Activated naive CD8-positive, alpha-beta T cell treated with anti-CD3 and anti-CD28 coated beads, Interleukin-2, amount 10 ng/mL, durations not matched to agents 7 days and 5 days (primary cell): ENCODE measurements around the gene LST1. TPM values are rescaled to one million over a fixed set of nuclear protein-coding genes. Genes with fewer than 3 reads are reported as not detected.

Source experiments
- ATAC-seq: fragments of 150-1000 bp; cut with Tn5 transposase; one replicate; pipeline ENCODE4 v1.10.0; 2021; ENCODE audit warnings: low read depth, moderate library complexity
- POLR2A ChIA-PET: fragments of 350-600 bp; sonication (Branson Sonifier 250); formaldehyde crosslinking; loops from one replicate; lab custom pipeline; 2021; ENCODE audit warnings: antibody characterized with exemption; lab: Charles Lee
- DNase-seq: peaks from one replicate; pipeline ENCODE4 v3.0.0; 2021
- H3K27ac Mint-ChIP-seq: one replicate; pipeline ENCODE4 v1.8.0; 2022; ENCODE audit warnings: mild to moderate bottlenecking, mixed read lengths
- H3K27me3 Mint-ChIP-seq: one replicate; pipeline ENCODE4 v1.8.0; 2022; ENCODE audit warnings: mild to moderate bottlenecking, moderate library complexity, mixed read lengths
- H3K36me3 Mint-ChIP-seq: one replicate; pipeline ENCODE4 v1.8.0; 2021; ENCODE audit warnings: mild to moderate bottlenecking, mixed read lengths
- H3K4me1 Mint-ChIP-seq: one replicate; pipeline ENCODE4 v1.8.0; 2021; ENCODE audit warnings: mixed read lengths
- H3K4me3 Mint-ChIP-seq: one replicate; pipeline ENCODE4 v1.8.0; 2022; ENCODE audit warnings: mild to moderate bottlenecking, moderate library complexity, mixed read lengths
- H3K9me3 Mint-ChIP-seq: one replicate; pipeline ENCODE4 v1.8.0; 2021; ENCODE audit warnings: mixed read lengths
- microRNA-seq: library from miRNA; unstranded; fragments of <30 nt; microRNA quantifications from one replicate; pipeline ENCODE4 v1.2.0, GENCODE V29; 2022
- total RNA-seq, 2 experiments: library from RNA; stranded (reverse); gene quantifications; one replicate each; pipeline ENCODE4 v1.2.3, GENCODE V29; 2021

The LST1 gene
- total RNA-seq, 2 experiments from 2014 or later, result 91.8 to 105 TPM

DNA sequence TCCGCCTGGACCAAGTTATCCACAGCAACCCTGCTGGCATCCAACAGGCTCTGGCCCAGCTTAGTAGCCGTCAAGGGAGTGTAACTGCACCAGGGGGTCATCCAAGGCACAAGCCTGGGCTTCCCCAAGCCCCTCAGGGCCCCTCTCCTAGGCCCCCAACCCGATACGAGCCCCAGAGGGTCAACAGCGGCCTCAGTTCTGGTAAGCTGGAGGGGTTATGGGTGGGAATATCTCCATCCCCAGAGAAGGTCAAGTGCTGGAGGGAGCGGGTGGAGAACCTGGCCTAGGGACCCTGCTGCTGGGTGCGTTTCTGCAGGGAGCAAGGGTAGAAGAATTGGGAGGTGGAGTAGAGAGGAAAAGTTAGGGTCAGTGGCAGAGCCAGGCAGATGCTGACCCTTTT, 47.4 kb downstream of the LST1 start:
- H3K4me1 Mint-ChIP-seq, result peaks cover 1% of the 10 kb centered on the region
- H3K27me3 Mint-ChIP-seq, result no peaks in the 10 kb centered on the region
- peaks cover 35% of the 10 kb centered on the region for H3K36me3 Mint-ChIP-seq
- DNase-seq (no peak), ATAC-seq (no peak)
- POLR2A ChIA-PET, result interaction anchor here (1.0 kb wide), 1 partner anchor 13 kb away, joined by 7 read pairs; the partner anchor contains the start of gene PRRC2A
- no peak overlapping the region for H3K4me3 Mint-ChIP-seq
- H3K27ac Mint-ChIP-seq, result no peak overlapping the region
- no peaks in the 10 kb centered on the region for H3K9me3 Mint-ChIP-seq

DNA sequence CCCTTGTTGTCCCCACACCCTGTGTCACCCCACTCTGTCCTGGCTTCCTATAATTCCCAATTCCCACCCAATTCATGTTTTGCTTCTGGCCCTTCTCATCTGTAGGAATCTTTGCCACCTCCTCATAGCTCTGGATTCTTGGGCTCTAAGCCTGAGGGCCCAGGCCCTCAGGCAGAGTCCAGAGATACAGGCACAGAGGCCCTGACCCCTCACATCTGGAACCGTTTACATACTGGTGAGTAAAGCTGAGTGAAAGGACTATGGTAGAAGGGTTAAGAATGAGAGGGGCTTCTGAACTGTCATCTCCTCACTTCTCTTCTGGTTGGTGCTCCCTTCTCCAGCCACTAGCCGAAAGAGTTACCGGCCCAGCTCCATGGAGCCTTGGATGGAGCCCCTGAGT, 48.1 kb downstream of the LST1 start:
- H3K4me3 Mint-ChIP-seq, result no peak overlapping the region
- no peaks in the 10 kb centered on the region for H3K27me3 Mint-ChIP-seq
- no peak for ATAC-seq
- peaks cover 1% of the 10 kb centered on the region for H3K4me1 Mint-ChIP-seq
- H3K27ac Mint-ChIP-seq, result no peak overlapping the region
- H3K36me3 Mint-ChIP-seq, result peaks cover 35% of the 10 kb centered on the region
- POLR2A ChIA-PET, result interaction anchor here (1.0 kb wide), 1 partner anchor 13 kb away, joined by 7 read pairs; the partner anchor contains the start of gene PRRC2A
- no peak for DNase-seq
- no peaks in the 10 kb centered on the region for H3K9me3 Mint-ChIP-seq

DNA sequence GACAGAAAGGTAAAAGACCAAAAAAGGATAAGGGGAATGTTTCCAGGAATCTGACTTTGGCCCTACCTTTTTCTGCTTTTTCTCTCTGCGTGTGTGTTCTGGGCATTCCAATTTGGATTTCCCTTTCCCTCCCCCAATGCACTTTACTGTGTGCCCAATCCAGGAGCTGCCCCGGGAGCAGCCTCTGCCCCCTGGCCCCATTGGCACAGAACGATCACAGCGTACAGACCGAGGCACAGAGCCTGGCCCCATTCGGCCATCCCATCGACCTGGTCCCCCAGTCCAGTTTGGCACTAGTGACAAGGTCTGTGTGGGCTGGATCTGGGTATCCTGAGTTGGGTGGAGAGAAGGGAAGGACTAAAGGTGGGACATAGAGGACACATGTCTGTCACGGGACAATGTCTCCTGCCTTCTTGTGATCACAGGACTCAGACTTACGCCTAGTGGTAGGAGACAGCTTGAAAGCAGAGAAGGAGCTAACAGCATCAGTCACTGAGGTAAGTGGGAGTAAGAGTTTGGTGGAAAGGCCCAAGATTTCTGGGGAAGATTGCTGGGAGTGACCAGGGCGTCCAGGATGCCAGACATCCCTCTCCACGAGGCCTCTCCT, 49.0 kb downstream of the LST1 start:
- DNase-seq, result no peak
- Mint-ChIP-seq H3K27ac (no peak overlapping the region), H3K4me1 (peaks cover 6% of the 10 kb centered on the region), H3K36me3 (peaks cover 30% of the 10 kb centered on the region), H3K9me3 (no peaks in the 10 kb centered on the region), H3K4me3 (no peak overlapping the region), H3K27me3 (no peaks in the 10 kb centered on the region)
- POLR2A ChIA-PET, result interaction anchor here (1.0 kb wide), 1 partner anchor 8 kb away, joined by 3 read pairs; no protein-coding TSS in a partner anchor
- no peak for ATAC-seq

DNA sequence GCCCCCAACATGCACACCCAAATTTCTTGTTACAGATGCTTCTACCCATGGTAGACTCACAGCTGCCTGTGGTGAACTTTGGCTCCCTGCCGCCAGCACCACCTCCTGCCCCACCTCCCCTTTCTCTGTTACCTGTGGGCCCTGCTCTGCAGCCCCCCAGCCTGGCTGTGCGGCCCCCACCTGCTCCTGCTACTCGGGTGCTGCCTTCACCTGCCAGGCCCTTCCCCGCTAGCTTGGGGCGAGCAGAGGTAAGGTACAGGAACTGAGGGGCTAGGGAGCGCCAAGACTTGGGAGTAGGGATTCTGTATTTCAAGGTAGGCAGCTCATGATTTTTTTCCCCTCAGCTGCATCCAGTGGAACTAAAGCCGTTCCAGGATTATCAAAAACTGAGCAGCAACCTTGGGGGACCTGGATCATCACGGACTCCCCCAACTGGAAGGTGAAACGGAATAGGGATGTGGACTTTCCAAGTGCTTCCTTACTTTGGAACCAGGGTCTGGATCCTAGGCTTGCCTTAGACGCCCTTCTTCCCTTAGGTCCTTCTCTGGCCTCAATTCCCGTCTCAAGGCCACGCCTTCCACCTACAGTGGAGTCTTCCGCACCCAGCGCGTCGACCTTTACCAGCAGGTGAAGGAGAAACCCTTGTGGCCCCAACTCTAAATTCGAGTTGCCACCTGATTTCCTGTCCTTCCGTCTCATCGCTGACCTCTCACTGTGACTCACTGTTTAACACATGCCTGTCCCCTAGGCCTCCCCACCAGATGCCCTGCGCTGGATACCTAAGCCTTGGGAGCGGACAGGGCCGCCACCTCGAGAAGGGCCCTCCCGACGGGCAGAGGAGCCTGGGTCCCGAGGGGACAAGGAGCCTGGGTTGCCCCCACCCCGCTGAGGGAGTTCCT, 50.9 kb downstream of the LST1 start:
- POLR2A ChIA-PET, result interaction anchor here (0.6 to 1.6 kb wide), 3 partner anchors 10 to 18 kb away, joined by 3 to 6 read pairs (median 4); partner anchors contain the start of gene PRRC2A
- DNase-seq, result no peak
- H3K27ac Mint-ChIP-seq, result peak overlapping the region; percentile 51
- H3K4me3 Mint-ChIP-seq, result no peak overlapping the region
- no peaks in the 10 kb centered on the region for H3K9me3 Mint-ChIP-seq
- peaks cover 9% of the 10 kb centered on the region for H3K4me1 Mint-ChIP-seq
- H3K27me3 Mint-ChIP-seq, result no peaks in the 10 kb centered on the region
- peaks cover 20% of the 10 kb centered on the region for H3K36me3 Mint-ChIP-seq
- no peak for ATAC-seq

Small RNA genes lying within 50 kb of the gene (microRNA-seq; reads per million reads assigned to microRNA genes)
- 2.1 reads per million for gene MIR6832

Other genes starting within 250 kb of the LST1 start
- gene HLA-B, start 229.1 kb upstream of the LST1 start, total RNA-seq, result 1,000 to 10,000 TPM; 5,415 to 5,542 TPM
- gene MICA, start 182.7 kb upstream of the LST1 start, total RNA-seq, result 10 to 100 TPM; 24.1 to 25.8 TPM
- 10 to 100 TPM; 41.5 to 42.8 TPM for gene MICB, start 88.1 kb upstream of the LST1 start, total RNA-seq
- gene MCCD1, start 57.3 kb upstream of the LST1 start, total RNA-seq, result not detected
- 100 to 1,000 TPM; 531 to 555 TPM for gene DDX39B, start 44.3 kb upstream of the LST1 start, total RNA-seq
- gene ATP6V1G2, start 39.7 kb upstream of the LST1 start, total RNA-seq, result 1 to 10 TPM; 4.5 to 5.5 TPM
- 10 to 100 TPM; 15.4 to 17.6 TPM for gene NFKBIL1, start 38.7 kb upstream of the LST1 start, total RNA-seq
- 10 to 100 TPM; 15.2 to 16.7 TPM for gene LTA, start 14.0 kb upstream of the LST1 start, total RNA-seq
- 10 to 100 TPM; 18.5 to 18.6 TPM for gene TNF, start 10.7 kb upstream of the LST1 start, total RNA-seq
- 100 to 1,000 TPM; 426 to 431 TPM for gene LTB, start 3.9 kb upstream of the LST1 start, total RNA-seq
- gene NCR3, start 6.7 kb downstream of the LST1 start, total RNA-seq, result 10 to 100 TPM; 69.7 to 70.0 TPM
- 100 to 1,000 TPM; 117 to 118 TPM for gene AIF1, start 29.0 kb downstream of the LST1 start, total RNA-seq
- gene PRRC2A, start 34.4 kb downstream of the LST1 start, total RNA-seq, result 100 to 1,000 TPM; 257 to 278 TPM
- 100 to 1,000 TPM; 242 to 251 TPM for gene BAG6, start 66.4 kb downstream of the LST1 start, total RNA-seq
- 1 to 10 TPM; 3.1 to 4.6 TPM for gene APOM, start 69.6 kb downstream of the LST1 start, total RNA-seq
- gene C6orf47, start 74.5 kb downstream of the LST1 start, total RNA-seq, result 10 to 100 TPM; 30.7 to 32.2 TPM
- gene GPANK1, start 78.7 kb downstream of the LST1 start, total RNA-seq, result 10 to 100 TPM; 30.7 to 32.0 TPM
- gene CSNK2B, start 79.8 kb downstream of the LST1 start, total RNA-seq, result 100 to 1,000 TPM; 206 to 216 TPM
- gene LY6G5B, start 83.7 kb downstream of the LST1 start, total RNA-seq, result 10 to 100 TPM; 33.8 to 36.4 TPM
- 1 to 10 TPM; 3.5 to 4.6 TPM for gene LY6G5C, start 94.8 kb downstream of the LST1 start, total RNA-seq
- gene ABHD16A, start 117.0 kb downstream of the LST1 start, total RNA-seq, result 10 to 100 TPM; 57.8 to 64.0 TPM
- gene LY6G6F, start 120.6 kb downstream of the LST1 start, total RNA-seq, result not detected
- not detected for gene LY6G6D, start 129.1 kb downstream of the LST1 start, total RNA-seq
- gene LY6G6C, start 135.5 kb downstream of the LST1 start, total RNA-seq, result not detected
- 1 to 10 TPM; 1.2 to 1.5 TPM for gene MPIG6B, start 137.1 kb downstream of the LST1 start, total RNA-seq
- gene DDAH2, start 143.0 kb downstream of the LST1 start, total RNA-seq, result 10 to 100 TPM; 28.3 to 29.1 TPM
- gene CLIC1, start 150.3 kb downstream of the LST1 start, total RNA-seq, result 100 to 1,000 TPM; 425 to 456 TPM
- 10 to 100 TPM; 59.2 to 68.2 TPM for gene MSH5, start 153.7 kb downstream of the LST1 start, total RNA-seq
- 10 to 100 TPM; 13.1 to 18.1 TPM for gene SAPCD1, start 176.4 kb downstream of the LST1 start, total RNA-seq
- gene VWA7, start 191.1 kb downstream of the LST1 start, total RNA-seq, result 1 to 10 TPM; 5.2 to 5.7 TPM
- 10 to 100 TPM; 68.2 to 75.3 TPM for gene VARS1, start 209.5 kb downstream of the LST1 start, total RNA-seq
- gene LSM2, start 220.7 kb downstream of the LST1 start, total RNA-seq, result 10 to 100 TPM; 89.9 to 97.9 TPM
- 1 to 10 TPM; 3.3 to 4.5 TPM for gene HSPA1L, start 229.0 kb downstream of the LST1 start, total RNA-seq
- 10 to 100 TPM; 62.2 to 63.5 TPM for gene HSPA1A, start 229.3 kb downstream of the LST1 start, total RNA-seq
- gene HSPA1B, start 241.5 kb downstream of the LST1 start, total RNA-seq, result 10 to 100 TPM; 49.0 to 55.7 TPM